Posterior vena cava (tissue), 2 donors: Measurements from ENCODE around the gene RUFY2. TPM values are rescaled to one million over a fixed set of nuclear protein-coding genes. Genes with fewer than 3 reads are reported as not detected.
"Not testable (repeated sequence)": the region's sequence is repeated elsewhere in the genome, so short reads cannot be mapped to it uniquely, and the experiment has no call there.

ENCODE experiments used
- DNase-seq: peaks from one replicate; pipeline ENCODE4 v3.0.0-alpha.2; 2020; ENCODE audit warnings: low spot score
- intact Hi-C, 2 donors: fragments of 100-400 bp; cut with DNase I; formaldehyde crosslinking; loops; one replicate each; pipeline versions ENCODE4 v1.14.1 to v1.14.2; 2022 to 2023
- total RNA-seq, 2 donors: library from RNA; stranded (reverse); fragmentation: NEBNext Ultra II Directional; extraction: Animal tissue kit (Norgen Biotek cat#: 25700); gene quantifications; one replicate each; pipeline ENCODE4 v1.2.1, GENCODE V29; 2021
- donor health status: DM: yes; HTN: yes; CAD: no.
- donor health status: DM: yes; HTN: yes; CAD: no.

RUFY2 gene
- total RNA-seq, 2 donors from 2014 or later = 27.0 to 31.6 TPM

DNA sequence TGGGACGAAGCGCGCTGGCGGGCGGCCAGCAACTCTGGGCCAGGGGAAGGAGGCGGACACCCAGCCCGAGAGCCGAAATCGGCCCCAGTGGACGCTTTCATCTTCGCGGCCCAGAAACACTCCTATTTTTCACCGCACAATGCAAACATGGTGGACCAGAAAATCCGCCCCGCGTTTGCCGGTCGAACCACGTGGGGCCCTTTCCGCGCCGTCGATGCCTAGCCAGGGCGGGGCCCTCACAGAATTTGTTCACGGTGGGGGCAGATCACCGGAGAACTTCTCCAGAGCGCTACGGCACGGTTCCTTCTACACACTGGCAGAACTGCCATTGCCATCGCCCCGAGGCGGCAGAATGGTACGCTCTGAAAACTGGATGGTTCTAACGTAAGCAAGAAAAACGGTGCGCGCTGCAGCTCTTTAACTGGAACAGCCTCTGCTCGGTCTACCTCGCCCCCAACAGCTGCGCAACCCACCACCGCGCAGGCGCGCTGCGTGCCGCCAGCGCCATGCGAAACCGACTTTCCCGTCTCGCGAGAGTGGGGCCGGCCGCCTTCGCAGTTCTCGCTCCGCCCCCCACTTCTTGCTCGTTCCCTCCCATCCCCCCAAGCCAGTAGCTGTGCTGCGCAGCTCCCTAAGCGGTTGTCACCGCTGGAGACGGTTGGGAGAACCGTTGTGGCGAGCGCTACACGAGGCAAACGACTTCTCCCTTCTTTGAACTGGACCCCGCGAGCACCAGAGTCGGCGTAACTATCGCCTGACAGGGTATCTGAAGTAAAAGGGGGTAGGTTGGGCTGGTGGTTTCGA, 75.4 kb downstream of the RUFY2 start, which contains the start of gene HNRNPH3:
HNRNPH3 (plus strand) TSS at position 610 of the 804 bp plus-strand sequence. CDS start 5,158 bp downstream, outside the sequence.
- peak; percentile 99 for DNase-seq
- intact Hi-C loops = no loop called here

DNA sequence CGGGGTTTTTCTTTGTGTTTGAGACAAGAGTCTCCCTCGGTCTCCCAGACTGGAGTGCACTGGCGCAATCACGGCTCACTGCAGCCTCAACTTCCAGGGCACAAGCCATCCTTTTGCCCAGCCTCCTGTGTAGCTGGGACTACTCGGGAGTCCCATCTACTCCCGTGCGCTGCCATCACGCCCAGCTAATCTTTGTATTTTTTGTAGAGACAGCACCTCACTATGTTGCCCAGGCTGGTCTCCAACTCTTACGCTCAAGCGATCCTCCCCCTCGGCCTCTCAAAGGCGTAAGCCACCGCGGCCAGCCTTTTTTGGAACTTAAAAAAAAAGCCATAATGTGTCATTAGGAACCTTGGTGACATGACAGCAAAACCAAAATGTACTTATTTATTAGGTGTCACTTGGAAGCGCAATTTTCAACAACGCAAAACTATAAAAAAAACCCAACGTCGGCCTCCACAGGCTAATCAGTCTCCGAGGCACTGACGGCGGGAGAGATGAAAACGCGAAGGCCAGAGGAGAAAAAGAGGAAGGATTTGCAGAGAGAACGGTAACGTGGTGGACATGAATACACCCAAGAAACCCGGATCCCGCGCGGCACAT, 76.1 kb downstream of the RUFY2 start:
- no peak for DNase-seq
- intact Hi-C loops = no loop called here

DNA sequence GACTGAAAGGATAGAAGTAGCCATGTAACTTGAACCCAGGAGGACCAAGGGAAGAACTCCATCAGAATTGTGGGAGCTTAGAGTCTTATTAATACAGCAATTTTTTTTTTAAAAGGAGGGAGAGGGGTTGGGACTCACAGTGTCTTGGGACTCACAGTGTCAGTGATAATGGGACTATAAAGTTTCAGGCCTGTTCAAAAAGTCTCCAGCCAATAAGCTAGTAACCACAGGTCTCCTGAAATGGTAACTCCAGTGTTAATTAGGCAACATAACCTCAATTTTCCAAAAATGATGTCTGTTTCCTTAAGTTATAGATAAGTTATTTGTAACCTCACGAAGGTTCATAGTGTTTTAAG, 77.6 kb downstream of the RUFY2 start:
- DNase-seq = no peak
- intact Hi-C loops = no loop called here

DNA sequence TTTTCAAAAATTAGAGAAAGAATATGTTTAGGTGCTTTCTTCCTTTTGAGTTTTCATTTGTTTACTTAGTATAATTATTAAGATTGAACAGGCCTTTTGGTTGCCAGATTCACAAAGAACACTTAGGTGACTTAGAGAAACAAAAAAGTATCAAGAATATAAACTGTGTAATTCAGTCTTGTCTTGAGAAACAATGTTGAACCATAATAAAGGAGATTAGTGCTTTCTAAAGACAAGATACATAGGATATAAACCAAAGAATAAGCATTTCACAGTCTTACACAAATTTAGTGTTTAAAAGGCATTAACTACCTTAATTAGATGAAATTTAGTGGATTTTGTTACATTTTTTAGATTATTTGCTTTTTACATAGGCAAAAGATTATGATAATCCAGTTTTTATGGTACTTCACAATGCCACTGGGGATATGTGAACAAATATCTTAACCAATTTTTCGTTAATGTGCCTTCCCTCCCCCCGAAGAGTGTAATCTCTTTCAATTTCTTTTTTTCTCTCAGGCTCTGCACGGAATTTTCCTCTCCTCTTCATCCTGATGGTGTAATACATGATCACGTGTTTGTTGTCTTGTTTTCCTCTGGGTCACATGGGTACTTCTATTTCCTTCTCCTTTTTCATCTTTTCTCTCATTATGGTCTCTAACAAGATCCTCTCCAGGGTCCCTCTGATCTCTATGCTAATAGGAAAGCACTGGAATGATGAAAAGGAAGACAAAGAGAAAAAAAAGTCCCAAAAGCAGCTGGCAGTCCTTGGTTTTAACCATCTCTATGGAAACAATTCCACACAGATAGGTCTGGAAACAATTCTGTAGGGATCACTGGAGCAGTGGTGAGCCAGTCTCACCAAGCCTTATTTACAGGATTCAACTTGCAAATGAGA, 78.9 kb downstream of the RUFY2 start:
- intact Hi-C loops = no loop called here
- DNase-seq = no peak

DNA sequence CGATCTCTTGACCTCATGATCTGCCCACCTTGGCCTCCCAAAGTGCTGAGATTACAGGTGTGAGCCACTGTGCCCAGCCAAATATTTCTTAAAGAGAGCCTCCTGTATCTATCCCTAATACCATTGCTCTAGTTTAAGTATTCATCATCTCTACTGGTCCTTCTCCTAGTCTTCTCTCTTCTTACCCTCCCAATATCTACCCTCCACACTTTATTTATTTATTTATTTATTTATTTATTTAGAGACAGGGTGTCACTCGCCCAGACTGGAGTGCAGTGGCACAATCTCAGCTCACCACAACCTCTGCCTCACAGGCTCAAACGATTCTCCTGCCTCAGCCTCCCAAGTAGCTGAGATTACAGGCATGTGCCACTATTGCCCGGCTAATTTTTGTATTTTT, 82.7 kb downstream of the RUFY2 start:
- DNase-seq, intact Hi-C loops: not testable (repeated sequence)

DNA sequence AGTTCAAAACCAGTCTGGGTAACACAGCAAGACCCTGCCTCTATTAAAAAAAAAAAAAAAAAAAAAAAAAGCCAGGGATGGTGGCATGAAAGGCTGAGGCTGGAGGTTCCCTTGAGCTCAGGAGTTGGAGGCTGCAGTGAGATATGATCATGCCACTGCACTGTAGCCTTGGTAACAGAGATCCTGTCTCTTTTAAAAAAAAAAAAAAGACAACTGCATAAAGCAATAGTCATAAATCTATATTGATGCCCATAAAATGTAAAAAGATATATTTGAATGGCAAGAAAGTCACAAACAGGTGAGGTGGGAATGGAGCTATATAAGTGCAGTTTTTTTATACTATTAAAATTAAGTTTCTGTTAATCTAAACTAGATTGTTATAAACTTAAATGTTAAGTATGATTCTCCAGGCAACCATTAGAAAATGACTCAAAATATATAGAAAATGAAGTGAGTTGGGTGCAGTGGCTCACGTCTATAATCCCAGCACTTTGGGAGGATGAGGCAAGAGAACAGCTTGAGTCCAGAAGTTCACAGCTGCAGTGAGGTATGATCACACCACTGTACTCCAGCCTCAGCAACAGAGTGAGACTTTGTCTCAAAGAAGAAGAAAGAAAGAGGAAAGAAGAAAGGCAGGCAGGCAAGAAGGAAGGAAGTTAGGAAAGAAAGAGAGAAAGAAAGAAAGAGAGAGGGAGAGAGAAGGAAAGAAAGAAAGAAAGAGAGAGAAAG, 88.6 kb downstream of the RUFY2 start:
- intact Hi-C loops = no loop called here
- no peak for DNase-seq

DNA sequence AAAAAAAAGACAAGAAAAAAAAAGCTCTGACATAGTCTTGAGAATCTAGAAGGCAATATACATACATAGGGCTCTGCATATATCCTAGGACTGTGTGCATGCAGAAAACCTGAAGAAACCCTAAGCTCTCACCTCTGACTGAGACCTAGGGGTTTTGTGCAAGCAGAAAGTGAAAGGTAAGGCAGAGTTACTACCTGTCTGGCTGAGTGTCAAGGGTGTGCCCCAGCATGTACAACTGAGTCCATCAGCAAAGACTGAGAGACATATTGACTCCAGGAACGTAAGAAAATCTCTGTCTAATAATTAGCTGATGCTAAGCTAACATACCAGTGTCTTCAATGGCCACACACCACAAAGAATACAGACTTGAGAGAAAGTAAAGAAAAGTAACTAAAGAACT, 91.5 kb downstream of the RUFY2 start:
- no peak for DNase-seq
- intact Hi-C loops = no loop called here

DNA sequence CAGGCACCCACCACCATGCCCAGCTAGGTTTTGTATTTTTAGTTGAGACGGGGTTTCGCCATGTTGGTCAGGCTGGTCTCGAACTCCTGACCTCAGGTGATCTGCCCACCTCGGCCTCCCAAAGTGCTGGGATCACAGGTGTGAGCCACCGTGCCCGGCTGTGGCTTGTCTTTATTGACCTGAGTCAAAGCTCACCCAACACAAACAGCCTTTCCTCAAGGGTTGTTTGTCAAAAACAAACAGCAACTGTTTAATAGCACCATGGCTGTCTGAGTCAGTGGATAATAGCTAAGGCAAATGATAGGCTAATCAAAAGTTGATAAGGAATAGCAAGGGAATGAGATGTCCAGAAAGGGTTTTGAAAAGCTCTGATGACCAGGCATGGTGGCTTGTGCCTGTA, 92.1 kb downstream of the RUFY2 start:
- intact Hi-C loops, DNase-seq: not testable (repeated sequence)

DNA sequence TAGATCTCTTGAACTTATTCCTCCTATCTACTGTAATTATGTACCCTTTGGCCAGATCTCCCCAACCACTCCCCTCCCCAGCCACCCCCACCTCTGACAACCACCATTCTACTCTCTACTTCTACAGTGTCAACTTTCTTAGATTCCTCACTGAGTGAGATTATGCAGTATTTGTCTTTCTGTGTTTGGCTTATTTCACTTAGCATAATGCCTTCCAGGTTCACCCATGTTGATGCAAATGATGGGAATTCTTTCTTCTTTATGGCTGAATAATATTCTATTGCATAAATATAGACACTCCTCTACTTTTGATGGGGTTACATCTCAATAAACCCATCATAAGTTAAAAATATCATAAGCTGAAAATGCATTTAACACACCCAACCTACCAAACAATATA, 96.5 kb downstream of the RUFY2 start:
- DNase-seq = no peak
- intact Hi-C loops = no loop called here

DNA sequence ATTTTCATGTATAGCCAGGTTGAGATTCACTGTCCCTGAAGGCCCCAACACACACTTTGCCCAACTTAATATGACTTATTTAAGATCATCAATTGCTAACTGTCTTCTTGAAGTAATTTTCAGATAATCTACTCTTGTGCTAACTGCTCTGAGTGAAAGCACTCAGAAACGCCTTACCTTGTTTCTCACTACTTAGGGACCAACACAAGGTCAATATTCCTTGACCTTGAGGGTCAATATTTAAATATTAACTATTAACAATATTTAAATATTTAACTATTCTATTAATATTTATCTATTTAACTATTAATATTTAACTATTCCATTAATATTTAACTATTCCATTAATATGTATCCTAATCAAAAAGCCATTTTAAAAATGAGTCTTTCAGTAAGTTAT, 101.2 kb downstream of the RUFY2 start:
- intact Hi-C loops = no loop called here
- no peak for DNase-seq

DNA sequence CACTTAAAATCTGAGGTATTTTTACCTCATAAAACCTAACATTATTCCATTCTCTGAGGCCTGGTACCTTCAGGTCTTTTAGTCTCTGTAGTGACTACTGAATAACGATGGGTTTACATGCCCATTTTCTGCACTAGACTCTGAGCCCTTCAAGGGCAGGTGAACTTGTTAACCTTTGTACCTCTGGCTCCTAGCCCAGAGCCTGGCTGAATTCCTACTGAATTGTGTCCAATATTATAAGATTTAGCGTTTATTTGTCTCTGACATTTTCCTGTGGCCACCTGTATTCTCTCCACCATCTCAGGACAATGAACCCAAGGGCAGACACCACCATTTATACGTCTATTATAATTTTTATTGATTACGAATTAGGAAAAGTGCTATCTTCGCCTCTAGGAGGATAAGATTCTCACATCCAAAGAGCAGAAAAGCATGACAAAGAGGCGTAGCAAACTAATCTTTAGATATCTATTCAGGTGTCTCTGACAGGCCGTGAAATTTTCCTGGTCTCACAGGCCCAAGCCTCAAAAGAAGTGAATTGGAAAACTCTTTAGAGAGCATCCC, 103.1 kb downstream of the RUFY2 start:
- intact Hi-C loops = no loop called here
- no peak for DNase-seq

DNA sequence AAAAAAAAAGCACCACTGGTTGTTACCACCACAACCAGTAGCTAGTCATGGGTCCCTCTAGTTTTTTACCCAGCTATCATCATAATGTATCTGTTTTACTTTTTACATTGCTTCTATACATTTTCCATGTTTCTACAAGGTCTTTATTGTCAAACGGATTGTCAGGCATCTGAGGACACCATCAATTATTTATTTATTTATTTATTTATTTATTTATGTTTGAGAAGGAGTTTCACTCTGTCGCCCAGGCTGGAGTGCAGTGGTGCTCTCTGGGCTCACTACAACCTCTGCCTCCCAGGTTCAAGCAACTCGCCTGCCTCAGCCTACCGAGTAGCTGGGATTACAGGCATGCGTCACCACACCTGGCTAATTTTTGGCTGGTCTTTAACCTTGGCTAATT, 104.2 kb downstream of the RUFY2 start:
- intact Hi-C loops = no loop called here
- no peak for DNase-seq

DNA sequence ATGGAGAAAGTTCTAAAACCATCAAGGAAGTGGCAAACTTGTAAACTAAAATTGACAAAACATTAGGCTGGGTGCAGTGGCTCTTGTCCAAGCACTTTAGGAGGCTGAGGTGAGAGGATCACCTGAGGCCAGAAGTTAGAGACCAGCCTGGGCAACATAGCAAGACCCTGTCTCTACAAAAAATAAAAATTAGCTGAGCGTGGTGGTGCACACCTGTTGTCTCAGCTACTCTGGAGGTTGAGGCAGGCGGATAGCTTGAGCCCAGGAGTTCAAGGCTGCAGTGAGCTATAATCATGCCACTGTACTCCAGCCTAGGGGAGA, 104.6 kb downstream of the RUFY2 start:
- intact Hi-C loops = no loop called here
- DNase-seq = no peak

DNA sequence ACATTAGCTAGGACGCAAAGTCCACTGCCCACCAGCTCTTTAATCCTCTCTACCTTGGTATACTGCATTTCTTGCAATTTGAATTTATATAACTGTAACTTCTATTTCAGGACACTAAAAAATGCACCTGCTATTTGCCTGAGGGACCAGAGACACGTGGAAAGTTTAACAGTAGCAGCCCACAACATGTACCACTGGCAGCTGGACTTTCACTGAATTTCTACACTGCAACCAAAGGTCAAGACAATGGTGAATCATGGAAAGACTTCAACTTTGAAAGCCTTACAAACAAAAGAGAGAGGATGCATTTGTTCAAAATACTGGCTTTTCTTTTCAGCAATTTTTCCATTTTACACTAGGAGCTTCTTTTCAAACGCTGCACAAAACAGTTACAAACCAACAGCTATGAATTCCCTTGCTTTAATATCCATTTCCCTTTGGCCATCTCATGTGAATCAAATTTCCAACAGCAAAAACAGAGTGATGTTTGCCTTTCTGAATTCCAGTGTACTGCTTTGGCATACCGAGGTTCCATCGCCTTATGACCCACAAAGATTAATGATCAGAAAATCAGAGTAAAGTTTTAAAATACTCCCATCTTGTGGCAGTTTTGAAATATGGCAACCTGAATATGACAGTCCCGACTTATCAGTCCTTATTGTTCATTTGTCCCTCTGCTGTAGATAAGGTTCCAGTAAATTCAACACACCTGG, 105.1 kb downstream of the RUFY2 start:
- no peak for DNase-seq
- intact Hi-C loops = no loop called here

DNA sequence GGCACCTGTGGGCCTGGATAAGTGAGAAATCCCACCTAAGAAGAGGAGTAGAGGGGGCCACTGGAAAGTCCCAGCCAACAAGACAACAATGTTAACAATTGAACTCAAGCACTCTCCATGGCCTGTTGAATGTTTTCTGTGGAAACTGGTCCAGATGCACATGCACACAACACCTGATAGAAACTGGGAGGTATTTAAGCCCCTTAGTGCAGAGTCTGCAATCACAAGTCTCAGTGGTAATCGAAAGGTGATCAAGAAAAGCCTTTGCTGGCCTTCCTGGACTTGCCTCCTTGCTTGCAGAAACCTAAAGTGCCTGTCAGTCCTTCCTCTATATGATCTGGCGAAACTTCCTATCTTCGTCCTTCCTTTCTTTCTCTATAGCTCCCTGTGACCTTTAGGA, 105.8 kb downstream of the RUFY2 start:
- intact Hi-C loops = no loop called here
- DNase-seq = no peak

DNA sequence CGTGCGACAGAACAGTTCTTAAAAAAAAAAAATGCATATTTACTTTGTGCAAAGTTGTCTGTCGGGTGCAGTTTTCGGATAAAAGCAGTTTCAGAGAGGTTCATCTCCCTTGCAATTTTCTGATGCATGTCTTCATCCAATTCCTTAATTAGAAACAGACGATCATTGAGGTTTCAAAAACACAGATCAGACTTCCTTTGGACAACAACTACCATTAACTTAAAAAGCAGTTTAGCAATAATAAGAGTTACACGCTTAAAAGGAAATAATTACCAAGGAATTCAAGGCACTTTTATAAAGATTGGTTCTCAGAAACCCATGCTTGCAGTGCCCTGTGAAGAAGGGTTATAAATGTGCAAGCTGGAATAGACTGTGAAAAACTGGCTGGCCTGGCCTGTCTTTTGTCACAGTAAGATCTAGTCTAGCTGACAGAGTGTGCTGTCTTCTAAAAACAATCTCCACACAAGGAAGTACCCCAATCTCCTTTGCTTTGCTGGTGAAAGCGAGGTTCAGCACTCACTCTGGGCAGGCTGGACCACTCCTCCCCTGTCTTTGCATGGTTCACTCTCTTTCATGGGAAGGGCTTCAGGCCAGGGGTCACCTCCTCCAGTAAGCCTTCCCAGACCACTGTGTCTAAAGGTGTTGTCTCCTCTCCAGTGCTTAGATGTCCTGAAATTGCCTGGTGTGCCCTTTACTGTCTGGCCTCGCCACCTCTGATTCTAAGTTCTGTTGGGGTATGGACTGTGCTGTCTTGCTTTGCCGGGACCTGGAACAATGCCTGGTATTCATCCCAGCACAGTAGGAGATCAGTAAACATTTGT, 110.0 kb downstream of the RUFY2 start:
- intact Hi-C loops = loop anchor here in 1 of 2 donors (10.0 kb wide), 1 partner anchor 82 kb away; no protein-coding TSS in a partner anchor
- DNase-seq = no peak
